Right atrium auricular region (tissue), 2 donors: ENCODE results near the gene ITGB3BP. TPM values are rescaled to one million over a fixed set of nuclear protein-coding genes. Genes with fewer than 3 reads are reported as not detected.

Source experiments
- DNase-seq: peaks from one replicate; pipeline ENCODE4 v3.0.0-alpha.2; 2019; ENCODE audit warnings: low spot score
- H3K27ac ChIP-seq, 2 donors: fragments of 200-600 bp; sonication (generic); 1 replicate in 1 of 2; 2 replicates in 1 of 2; pipeline ENCODE4 v1.5.1; 2016 to 2019
- H3K27me3 ChIP-seq, 2 donors: fragments of 200-600 bp; sonication (generic); one replicate each; pipeline versions ENCODE4 v1.5.1 to v1.6.0; 2017 to 2019
- H3K36me3 ChIP-seq: fragments of 200-600 bp; sonication (generic); one replicate; pipeline ENCODE4 v1.5.1; 2016
- H3K4me1 ChIP-seq, 2 donors: fragments of 200-600 bp; sonication (generic); one replicate each; pipeline versions ENCODE4 v1.5.1 to v1.6.0; 2017 to 2019
- H3K4me3 ChIP-seq, 2 donors: fragments of 200-600 bp; sonication (generic); 1 replicate in 1 of 2; 2 replicates in 1 of 2; pipeline ENCODE4 v1.5.1; 2017 to 2019; ENCODE audit warnings: mild to moderate bottlenecking in 1 of 2, moderate library complexity in 1 of 2
- H3K9me3 ChIP-seq, 2 donors: fragments of 200-600 bp; sonication (generic); one replicate each; pipeline ENCODE4 v1.5.1; 2019
- total RNA-seq, 2 donors: library from RNA; depleted of rRNA; stranded (reverse); fragments of >200 nt; gene quantifications; one replicate each; pipeline ENCODE4 v1.1.0, GENCODE V29; 2016
- TF ChIP-seq, protein P1 (sequence below), 2 donors: fragments of 200-600 bp; sonication (generic); IDR thresholded peaks; one replicate each; pipeline ENCODE4 v1.5.1; 2019; ENCODE audit warnings: antibody characterized with exemption in 2 of 2

ITGB3BP gene
- total RNA-seq, 2 donors from 2014 or later = 5.0 to 5.7 TPM

- Histone ChIP-seq H3K9me3 (no peaks in the 10 kb centered on the region), H3K27ac (peak overlapping the region; percentile 91 to 92)
Observed at GRCh38 chr1:63524201-63524600, 1.2 kb upstream of the ITGB3BP start.

DNA sequence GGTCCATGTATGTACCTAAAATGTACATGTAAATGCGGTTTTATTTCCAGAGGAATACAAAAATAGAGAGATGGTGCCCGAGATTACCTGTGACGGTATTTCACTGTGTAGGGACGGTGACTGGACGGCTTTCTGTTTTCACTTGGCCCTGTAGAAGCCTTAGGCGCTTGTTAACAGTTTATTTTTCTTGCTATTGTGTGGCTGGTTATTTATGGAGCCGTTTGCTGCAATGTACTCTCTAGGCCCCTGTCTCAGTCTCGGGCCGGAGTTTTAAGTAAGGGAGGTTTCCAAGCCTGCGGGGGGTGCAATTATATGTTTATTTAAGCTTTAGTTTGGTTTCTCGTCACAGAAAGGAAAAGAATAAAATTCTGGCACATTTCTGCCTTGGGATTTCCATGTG, 713 bp upstream of the ITGB3BP start:
- Histone ChIP-seq H3K4me1 (peaks cover 0 to 21% of the 10 kb centered on the region in 2 donors), H3K4me3 (peak overlapping the region; percentile 64 to 76), H3K27me3 (no peaks in the 10 kb centered on the region), H3K9me3 (no peaks in the 10 kb centered on the region), H3K27ac (peak overlapping the region; percentile 91 to 92), H3K36me3 (peaks cover 4% of the 10 kb centered on the region)
- TF ChIP-seq, protein P1, sequence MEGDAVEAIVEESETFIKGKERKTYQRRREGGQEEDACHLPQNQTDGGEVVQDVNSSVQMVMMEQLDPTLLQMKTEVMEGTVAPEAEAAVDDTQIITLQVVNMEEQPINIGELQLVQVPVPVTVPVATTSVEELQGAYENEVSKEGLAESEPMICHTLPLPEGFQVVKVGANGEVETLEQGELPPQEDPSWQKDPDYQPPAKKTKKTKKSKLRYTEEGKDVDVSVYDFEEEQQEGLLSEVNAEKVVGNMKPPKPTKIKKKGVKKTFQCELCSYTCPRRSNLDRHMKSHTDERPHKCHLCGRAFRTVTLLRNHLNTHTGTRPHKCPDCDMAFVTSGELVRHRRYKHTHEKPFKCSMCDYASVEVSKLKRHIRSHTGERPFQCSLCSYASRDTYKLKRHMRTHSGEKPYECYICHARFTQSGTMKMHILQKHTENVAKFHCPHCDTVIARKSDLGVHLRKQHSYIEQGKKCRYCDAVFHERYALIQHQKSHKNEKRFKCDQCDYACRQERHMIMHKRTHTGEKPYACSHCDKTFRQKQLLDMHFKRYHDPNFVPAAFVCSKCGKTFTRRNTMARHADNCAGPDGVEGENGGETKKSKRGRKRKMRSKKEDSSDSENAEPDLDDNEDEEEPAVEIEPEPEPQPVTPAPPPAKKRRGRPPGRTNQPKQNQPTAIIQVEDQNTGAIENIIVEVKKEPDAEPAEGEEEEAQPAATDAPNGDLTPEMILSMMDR (IDR thresholded peaks at IDR 0.05) = no peak
- no peak for DNase-seq

More at GRCh38 chr1:63524201-63524600, 1.2 kb upstream of the ITGB3BP start:
- TF ChIP-seq, protein P1 (IDR thresholded peaks at IDR 0.05) = no peak
- no peaks in the 10 kb centered on the region for H3K27me3 ChIP-seq
- peaks cover 4% of the 10 kb centered on the region for H3K36me3 ChIP-seq
- H3K4me1 ChIP-seq = peaks cover 0 to 22% of the 10 kb centered on the region in 2 donors
- no peak for DNase-seq
- peak overlapping the region; percentile 64 to 76 for H3K4me3 ChIP-seq

DNA sequence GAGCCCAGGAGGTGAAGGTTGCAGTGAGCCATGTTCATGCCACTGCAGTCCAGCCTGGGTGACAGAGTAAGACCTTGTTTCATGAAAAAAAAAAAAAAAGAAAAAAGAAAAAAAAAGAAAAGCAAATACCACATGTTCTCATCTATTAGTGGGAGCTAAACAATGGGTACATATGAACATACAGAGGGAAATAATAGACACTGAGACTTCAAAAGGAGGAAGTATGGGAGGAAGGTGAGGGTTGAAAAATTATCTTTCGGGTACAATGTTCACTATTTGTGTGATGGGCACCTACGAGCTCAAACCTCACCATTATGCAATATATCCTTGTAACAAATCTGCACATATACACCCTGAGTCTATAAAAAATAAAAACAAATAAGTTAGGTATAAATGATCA, 6.4 kb downstream of the ITGB3BP start:
- no peaks in the 10 kb centered on the region for H3K27me3 ChIP-seq
- no peaks in the 10 kb centered on the region for H3K9me3 ChIP-seq
- DNase-seq = no peak
- H3K36me3 ChIP-seq = no peaks in the 10 kb centered on the region
- TF ChIP-seq, protein P1 (IDR thresholded peaks at IDR 0.05) = no peak
- no peak overlapping the region for H3K4me3 ChIP-seq
- H3K4me1 ChIP-seq = no peaks in the 10 kb centered on the region
- no peak overlapping the region for H3K27ac ChIP-seq

- no peaks in the 10 kb centered on the region for H3K4me1 ChIP-seq
- no peaks in the 10 kb centered on the region for H3K36me3 ChIP-seq
- H3K27me3 ChIP-seq = no peaks in the 10 kb centered on the region
- H3K9me3 ChIP-seq = no peaks in the 10 kb centered on the region
- DNase-seq = no peak
- peak overlapping the region in 1 of 2 donors; percentile 46 for H3K27ac ChIP-seq
- TF ChIP-seq, protein P1 (IDR thresholded peaks at IDR 0.05) = no peak
- no peak overlapping the region for H3K4me3 ChIP-seq
Observed at GRCh38 chr1:63512584-63512983, 10.4 kb downstream of the ITGB3BP start.

GRCh38 chr1:63509718-63510117, 13.3 kb downstream of the ITGB3BP start:
- Histone ChIP-seq H3K4me3 (no peak overlapping the region), H3K27ac (peak overlapping the region in 1 of 2 donors; percentile 46), H3K27me3 (no peaks in the 10 kb centered on the region), H3K36me3 (no peaks in the 10 kb centered on the region), H3K9me3 (no peaks in the 10 kb centered on the region), H3K4me1 (no peaks in the 10 kb centered on the region)
- DNase-seq = no peak
- TF ChIP-seq, protein P1 (IDR thresholded peaks at IDR 0.05) = no peak

DNA sequence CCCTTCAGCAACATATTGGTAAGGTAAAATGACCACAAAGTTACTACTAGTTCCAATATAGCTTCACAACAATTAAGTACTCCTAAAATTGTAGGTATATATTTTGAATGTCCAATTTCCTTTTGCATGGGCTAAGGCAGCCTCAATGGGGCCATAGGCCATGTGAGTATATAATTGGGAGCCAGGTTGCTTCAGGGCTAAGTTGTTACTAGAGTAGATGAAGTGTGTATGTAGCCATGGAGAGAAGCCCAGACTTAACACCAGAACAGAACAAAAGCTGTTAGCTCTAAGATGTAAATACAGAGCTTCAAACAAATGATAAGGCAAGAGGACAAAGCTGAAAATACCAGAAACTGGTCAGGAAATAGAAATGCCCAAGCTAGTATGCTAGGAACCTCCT, 16.2 kb downstream of the ITGB3BP start:
- H3K27ac ChIP-seq = peak overlapping the region; percentile 31 to 62
- H3K36me3 ChIP-seq = no peaks in the 10 kb centered on the region
- DNase-seq = no peak
- TF ChIP-seq, protein P1 (IDR thresholded peaks at IDR 0.05) = no peak
- no peaks in the 10 kb centered on the region for H3K4me1 ChIP-seq
- H3K27me3 ChIP-seq = no peaks in the 10 kb centered on the region
- no peaks in the 10 kb centered on the region for H3K9me3 ChIP-seq
- no peak overlapping the region for H3K4me3 ChIP-seq
